H9 (cell line): ENCODE measurements around the gene DDX51. TPM values are rescaled to one million over a fixed set of nuclear protein-coding genes. Genes with fewer than 3 reads are reported as not detected.

Source experiments
- DNase-seq: peaks from one replicate; pipeline ENCODE4 v3.0.0-alpha.2; 2017
- H2AFZ ChIP-seq: one replicate; pipeline ENCODE4 v1.6.1; 2013; ENCODE audit warnings: mild to moderate bottlenecking, low read length, control low read depth, moderate library complexity
- H2AK5ac ChIP-seq: 2 replicates; pipeline ENCODE4 v1.6.1; 2013; ENCODE audit warnings: low read length, control low read depth, mixed read lengths; ENCODE audit not compliant: insufficient read length
- H2BK120ac ChIP-seq: one replicate; pipeline ENCODE4 v1.6.1; 2013; ENCODE audit warnings: low read depth, mild to moderate bottlenecking, low read length, control low read depth, inconsistent platforms; ENCODE audit not compliant: poor library complexity, severe bottlenecking
- H2BK12ac ChIP-seq: 2 replicates; pipeline ENCODE4 v1.6.1; 2013; ENCODE audit warnings: low read length, control low read depth, mixed read lengths, low read depth; ENCODE audit not compliant: insufficient read length
- H2BK15ac ChIP-seq: 2 replicates; pipeline ENCODE4 v1.6.1; 2013; ENCODE audit warnings: low read depth, low read length, control low read depth
- H2BK20ac ChIP-seq: one replicate; pipeline ENCODE4 v1.6.1; 2013; ENCODE audit warnings: low read depth, mild to moderate bottlenecking, low read length, control low read depth, inconsistent platforms; ENCODE audit not compliant: poor library complexity, severe bottlenecking
- H2BK5ac ChIP-seq: 2 replicates; pipeline ENCODE4 v1.6.1; 2013; ENCODE audit warnings: low read length, control low read depth, mixed read lengths; ENCODE audit not compliant: insufficient read length
- H3K14ac ChIP-seq: 2 replicates; pipeline ENCODE4 v1.6.1; 2013; ENCODE audit warnings: low read length, control low read depth; ENCODE audit not compliant: insufficient read depth
- H3K18ac ChIP-seq: 2 replicates; pipeline ENCODE4 v1.6.1; 2013; ENCODE audit warnings: low read depth, mild to moderate bottlenecking, mixed read lengths, low read length, control low read depth; ENCODE audit not compliant: insufficient read length
- H3K23ac ChIP-seq: 2 replicates; pipeline ENCODE4 v1.6.1; 2013; ENCODE audit warnings: low read length, control low read depth, mixed read lengths, low read depth; ENCODE audit not compliant: insufficient read length
- H3K23me2 ChIP-seq: 2 replicates; pipeline ENCODE4 v1.6.1; 2013; ENCODE audit warnings: low read depth, mild to moderate bottlenecking, mixed read lengths, low read length, control low read depth; ENCODE audit not compliant: insufficient read length, poor library complexity, severe bottlenecking
- H3K27ac ChIP-seq: 2 replicates; pipeline ENCODE4 v1.5.1; 2013; ENCODE audit warnings: low read length, control low read depth, mixed read lengths, low read depth; ENCODE audit not compliant: insufficient read length
- H3K27me3 ChIP-seq: 2 replicates; pipeline ENCODE4 v1.6.1; 2013; ENCODE audit warnings: low read length, control low read depth, inconsistent platforms; ENCODE audit not compliant: insufficient read depth
- H3K4ac ChIP-seq: 2 replicates; pipeline ENCODE4 v1.6.1; 2013; ENCODE audit warnings: low read depth, mild to moderate bottlenecking, control low read depth, inconsistent platforms, low read length, moderate library complexity
- H3K4me1 ChIP-seq: 2 replicates; pipeline ENCODE4 v1.6.1; 2013; ENCODE audit warnings: low read length, control low read depth, inconsistent platforms; ENCODE audit not compliant: insufficient read depth
- H3K4me2 ChIP-seq: 2 replicates; pipeline ENCODE4 v1.6.1; 2013; ENCODE audit warnings: low read length, control low read depth, mixed read lengths; ENCODE audit not compliant: insufficient read length, insufficient read depth
- H3K56ac ChIP-seq: 2 replicates; pipeline ENCODE4 v1.6.1; 2013; ENCODE audit warnings: low read depth, mild to moderate bottlenecking, mixed read lengths, low read length, control low read depth; ENCODE audit not compliant: insufficient read length
- H3K79me1 ChIP-seq: 2 replicates; pipeline ENCODE4 v1.6.1; 2013; ENCODE audit warnings: low read depth, mild to moderate bottlenecking, moderate library complexity, low read length, control low read depth, inconsistent platforms; ENCODE audit not compliant: insufficient read depth, poor library complexity, severe bottlenecking
- H3K79me2 ChIP-seq: 2 replicates; pipeline ENCODE4 v1.6.1; 2013; ENCODE audit warnings: low read length, control low read depth, inconsistent platforms; ENCODE audit not compliant: insufficient read depth
- H3K9ac ChIP-seq: 2 replicates; pipeline ENCODE4 v1.6.1; 2013; ENCODE audit warnings: low read length, control low read depth, mixed read lengths; ENCODE audit not compliant: insufficient read length; ENCODE audit errors: extremely low read depth
- H3K9me3 ChIP-seq: one replicate; pipeline ENCODE4 v1.6.1; 2013; ENCODE audit warnings: low read depth, low read length, inconsistent platforms; ENCODE audit not compliant: control insufficient read depth
- H3T11ph ChIP-seq: one replicate; pipeline ENCODE4 v1.6.1; 2013; ENCODE audit warnings: mild to moderate bottlenecking, low read length, control low read depth, inconsistent platforms
- H4K20me1 ChIP-seq: one replicate; pipeline ENCODE4 v1.6.1; 2013; ENCODE audit not compliant: control insufficient read depth, insufficient read length, insufficient read depth
- H4K5ac ChIP-seq: 2 replicates; pipeline ENCODE4 v1.6.1; 2013; ENCODE audit warnings: low read depth, mild to moderate bottlenecking, mixed read lengths, low read length, control low read depth; ENCODE audit not compliant: insufficient read length
- H4K8ac ChIP-seq: replicated peaks from 2 replicates; pipeline ENCODE4 v1.6.1; 2013; ENCODE audit warnings: low read length, control low read depth, mixed read lengths, low read depth; ENCODE audit not compliant: insufficient read length
- H4K91ac ChIP-seq: 2 replicates; pipeline ENCODE4 v1.6.1; 2013; ENCODE audit warnings: low read depth, mild to moderate bottlenecking, moderate library complexity, mixed read lengths, low read length, control low read depth; ENCODE audit not compliant: insufficient read length
- H3K27ac Mint-ChIP-seq, 3 experiments: 2 replicates in 2 of 3; 3 replicates in 1 of 3; pipeline ENCODE4 v1.8.0; 2020 to 2021; ENCODE audit warnings: mixed read lengths in 3 of 3, mild to moderate bottlenecking in 1 of 3, moderate library complexity in 1 of 3
- H3K27me3 Mint-ChIP-seq: 2 replicates; pipeline ENCODE4 v1.8.0; 2021; ENCODE audit warnings: low read depth, mild to moderate bottlenecking, moderate library complexity, mixed read lengths
- H3K36me3 Mint-ChIP-seq, 3 experiments: 2 replicates in 2 of 3; 3 replicates in 1 of 3; pipeline ENCODE4 v1.8.0; 2020 to 2021; ENCODE audit warnings: low read depth in 3 of 3, mixed read lengths in 3 of 3; ENCODE audit not compliant: insufficient read depth in 1 of 3
- H3K4me1 Mint-ChIP-seq, 2 experiments: 2 replicates each; pipeline ENCODE4 v1.8.0; 2020; ENCODE audit warnings: mixed read lengths in 2 of 2
- H3K4me3 Mint-ChIP-seq, 2 experiments: 2 replicates in 1 of 2; 3 replicates in 1 of 2; pipeline ENCODE4 v1.8.0; 2020 to 2021; ENCODE audit warnings: mild to moderate bottlenecking in 2 of 2, mixed read lengths in 2 of 2, moderate library complexity in 1 of 2
- H3K9me3 Mint-ChIP-seq, 2 experiments: 2 replicates in 1 of 2; 3 replicates in 1 of 2; pipeline ENCODE4 v1.8.0; 2020; ENCODE audit warnings: mild to moderate bottlenecking in 2 of 2, mixed read lengths in 2 of 2, moderate library complexity in 1 of 2
- WGBS: extraction: QIAGEN DNeasy Blood & Tissue Kit; methylation state at CpG from one replicate; pipeline ENCODE4 v1.1.7; 2013; ENCODE audit warnings: missing lambda C conversion rate, low lambda C conversion rate, mixed read lengths; ENCODE audit not compliant: insufficient read length; ENCODE audit errors: extremely low coverage; 5-methylcytosine and 5-hydroxymethylcytosine counted together
- total RNA-seq: library from RNA; stranded (reverse); gene quantifications from 2 replicates; pipeline ENCODE4 v1.2.1, GENCODE V29; 2021
- TF ChIP-seq, protein P1 (sequence below): fragments of 200-600 bp; sonication (generic); conservative IDR thresholded peaks from 3 replicates; pipeline ENCODE4 v1.8.0; 2021; ENCODE audit warnings: antibody characterized with exemption, mild to moderate bottlenecking

DDX51 gene
- total RNA-seq, 1 experiment from 2014 or later: 37.9 TPM

DNA sequence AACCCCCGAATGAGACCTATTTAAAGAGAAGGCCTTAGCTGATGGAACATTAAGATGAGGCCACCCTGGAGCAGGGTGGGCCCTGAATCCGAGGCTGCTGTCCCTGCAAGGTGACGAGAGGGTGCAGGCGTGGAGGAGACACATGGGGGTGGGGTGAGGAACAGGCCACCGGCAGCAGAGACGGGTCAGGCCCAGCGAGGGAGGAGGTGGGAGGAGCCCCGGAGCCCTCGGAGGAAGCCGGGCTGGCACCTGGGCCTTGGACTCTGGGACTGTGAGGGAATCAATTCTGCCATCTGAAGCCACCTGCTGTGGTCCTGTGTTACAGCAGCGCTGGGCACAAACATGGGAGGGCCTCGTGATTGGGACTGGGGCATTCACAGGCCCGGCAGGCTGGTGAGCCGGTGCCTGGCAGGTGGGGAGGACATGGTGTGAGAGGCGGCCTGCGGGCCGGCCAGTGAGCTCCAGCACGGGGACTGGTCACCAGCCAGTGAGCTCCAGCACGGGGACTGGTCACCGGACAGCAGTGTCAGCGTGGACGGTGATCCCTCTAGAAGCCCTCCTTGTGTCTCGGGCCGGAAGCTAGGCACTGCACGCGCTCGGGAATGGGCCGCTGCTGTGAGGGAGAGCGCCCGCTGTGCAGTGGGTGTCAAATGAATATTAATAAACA is 46.8 kb upstream of the DDX51 start:
- Histone ChIP-seq H3T11ph (no peak overlapping the region), H3K4ac (no peak overlapping the region), H3K56ac (no peak overlapping the region), H3K27ac (no peak overlapping the region), H4K91ac (no peak overlapping the region), H3K9ac (no peak overlapping the region), H2BK5ac (no peak overlapping the region), H4K8ac (no peak overlapping the region), H4K5ac (no peak overlapping the region), H3K23ac (no peak overlapping the region), H2BK15ac (no peak overlapping the region), H3K9me3 (peaks cover 8% of the 10 kb centered on the region), H3K79me2 (no peaks in the 10 kb centered on the region), H3K4me1 (no peaks in the 10 kb centered on the region), H3K23me2 (peaks cover 11% of the 10 kb centered on the region), H3K27me3 (peaks cover 6% of the 10 kb centered on the region; the same call in 1 of the 2 replicates), H4K20me1 (no peaks in the 10 kb centered on the region), H2AFZ (no peak overlapping the region), H3K4me2 (no peak overlapping the region), H2AK5ac (no peak overlapping the region), H3K79me1 (no peaks in the 10 kb centered on the region), H3K14ac (no peak overlapping the region), H2BK12ac (no peak overlapping the region), H3K18ac (no peak overlapping the region), H2BK120ac (no peak overlapping the region), H2BK20ac (no peak overlapping the region)
- Mint-ChIP-seq H3K4me3 (peak overlapping the region in 1 of 2 experiments; percentile 56; a peak in 2 of 5 replicates), H3K36me3 (peaks cover 4 to 12% (median 9%) of the 10 kb centered on the region in 3 experiments; a peak in 5 of 7 replicates), H3K4me1 (peaks cover 5 to 7% of the 10 kb centered on the region in 2 experiments), H3K9me3 (peaks cover 14 to 20% of the 10 kb centered on the region in 2 experiments), H3K27ac (no peak overlapping the region), H3K27me3 (peaks cover 96% of the 10 kb centered on the region)
- WGBS: no CpG with 5 or more reads among the region's 30 CpGs
- TF ChIP-seq, protein P1, sequence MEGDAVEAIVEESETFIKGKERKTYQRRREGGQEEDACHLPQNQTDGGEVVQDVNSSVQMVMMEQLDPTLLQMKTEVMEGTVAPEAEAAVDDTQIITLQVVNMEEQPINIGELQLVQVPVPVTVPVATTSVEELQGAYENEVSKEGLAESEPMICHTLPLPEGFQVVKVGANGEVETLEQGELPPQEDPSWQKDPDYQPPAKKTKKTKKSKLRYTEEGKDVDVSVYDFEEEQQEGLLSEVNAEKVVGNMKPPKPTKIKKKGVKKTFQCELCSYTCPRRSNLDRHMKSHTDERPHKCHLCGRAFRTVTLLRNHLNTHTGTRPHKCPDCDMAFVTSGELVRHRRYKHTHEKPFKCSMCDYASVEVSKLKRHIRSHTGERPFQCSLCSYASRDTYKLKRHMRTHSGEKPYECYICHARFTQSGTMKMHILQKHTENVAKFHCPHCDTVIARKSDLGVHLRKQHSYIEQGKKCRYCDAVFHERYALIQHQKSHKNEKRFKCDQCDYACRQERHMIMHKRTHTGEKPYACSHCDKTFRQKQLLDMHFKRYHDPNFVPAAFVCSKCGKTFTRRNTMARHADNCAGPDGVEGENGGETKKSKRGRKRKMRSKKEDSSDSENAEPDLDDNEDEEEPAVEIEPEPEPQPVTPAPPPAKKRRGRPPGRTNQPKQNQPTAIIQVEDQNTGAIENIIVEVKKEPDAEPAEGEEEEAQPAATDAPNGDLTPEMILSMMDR: no peak
- DNase-seq: no peak
